Erythroblast (primary cell): ENCODE results near the gene PLB1.

ENCODE experiments used
- GATA1 ChIP-seq: IDR thresholded peaks from 2 replicates; pipeline ENCODE4 v1.6.1; 2011; ENCODE audit warnings: low read depth, mild to moderate bottlenecking, control low read depth, low read length, moderate library complexity
- POLR2A ChIP-seq: IDR thresholded peaks from 2 replicates; pipeline ENCODE4 v1.6.1; 2011; ENCODE audit warnings: mild to moderate bottlenecking, low read length

DNA sequence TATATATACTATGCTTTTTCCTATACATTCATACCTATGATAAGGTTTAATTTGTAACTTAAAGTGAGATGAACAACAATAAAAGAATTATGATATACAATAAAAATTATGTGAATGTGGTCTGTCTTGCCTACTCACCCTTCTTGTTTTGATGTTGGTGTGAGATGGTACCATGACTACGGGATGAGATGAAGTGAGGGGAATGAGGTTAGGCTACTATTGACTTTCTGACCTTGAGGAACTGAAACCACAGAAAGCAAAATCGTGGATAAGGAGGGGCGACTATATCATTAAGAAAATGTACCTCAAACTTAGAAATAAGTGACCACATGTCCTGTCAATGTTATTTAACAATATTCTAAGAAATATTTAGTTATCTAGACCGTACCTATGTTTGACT is 151.8 kb downstream of the PLB1 start:
- no peak for TF ChIP-seq POLR2A
- TF ChIP-seq GATA1, result no peak
